Uterus (tissue), 4 donors: ENCODE data around the gene SAFB. TPM values are rescaled to one million over a fixed set of nuclear protein-coding genes. Genes with fewer than 3 reads are reported as not detected.

Source experiments
- DNase-seq, 2 donors: peaks; one replicate each; pipeline ENCODE4 v3.0.0-alpha.2; 2019 to 2020
- H3K27ac ChIP-seq, 2 donors: fragments of 200-600 bp; sonication (generic); 1 replicate in 1 of 2; 2 replicates in 1 of 2; pipeline ENCODE4 v1.5.1; 2016 to 2018
- H3K27me3 ChIP-seq, 2 donors: fragments of 200-600 bp; sonication (generic); one replicate each; pipeline ENCODE4 v1.5.1; 2018 to 2019; ENCODE audit warnings: control low read depth in 1 of 2
- H3K36me3 ChIP-seq, 2 donors: fragments of 200-600 bp; sonication (generic); one replicate each; pipeline ENCODE4 v1.5.1; 2019; ENCODE audit warnings: control low read depth in 1 of 2
- H3K4me1 ChIP-seq, 2 donors: fragments of 200-600 bp; sonication (generic); one replicate each; pipeline ENCODE4 v1.5.1; 2018 to 2019; ENCODE audit warnings: control low read depth in 1 of 2
- H3K4me3 ChIP-seq, 2 donors: fragments of 200-600 bp; sonication (generic); 1 replicate in 1 of 2; 2 replicates in 1 of 2; pipeline ENCODE4 v1.5.1; 2018 to 2019; ENCODE audit warnings: mild to moderate bottlenecking in 1 of 2
- H3K9me3 ChIP-seq, 2 donors: fragments of 200-600 bp; sonication (generic); one replicate each; pipeline ENCODE4 v1.5.1; 2019; ENCODE audit warnings: control low read depth in 1 of 2
- CTCF ChIP-seq, 4 experiments: fragments of 200-600 bp in 2 of 4; fragments of 450-650 bp in 2 of 4; sonication (generic) in 2 of 4; IDR thresholded peaks; one replicate each; pipeline ENCODE4 v1.5.1; 2016 to 2019; ENCODE audit warnings: antibody characterized with exemption in 4 of 4, mild to moderate bottlenecking in 2 of 4, moderate library complexity in 1 of 4
- POLR2A ChIP-seq, 2 donors: fragments of 450-650 bp; IDR thresholded peaks; one replicate each; pipeline ENCODE4 v1.6.1; 2016; ENCODE audit warnings: antibody characterized with exemption in 2 of 2, mild to moderate bottlenecking in 1 of 2, moderate library complexity in 1 of 2
- intact Hi-C: fragments of 100-400 bp; cut with DNase I; formaldehyde crosslinking; loops from one replicate; pipeline ENCODE4 v1.15.1; 2023; ENCODE audit warnings: low total_unique reads
- total RNA-seq, 4 donors: library from RNA; depleted of rRNA in 3 of 4; stranded (reverse); fragments of >200 nt in 3 of 4; gene quantifications; one replicate each; pipeline versions ENCODE4 v1.1.0 to v1.2.4, GENCODE V29; 2014 to 2023
- donor health status: DM: yes; HTN: yes; CAD: no.

SAFB gene
- total RNA-seq, 4 donors from 2014 or later, result 35.9 to 129 (median 97.4) TPM

- no peaks in the 10 kb centered on the region for H3K4me1 ChIP-seq
- TF ChIP-seq POLR2A (IDR thresholded peaks at IDR 0.05) (no peak), CTCF (IDR thresholded peaks at IDR 0.05) (no peak)
- no peaks in the 10 kb centered on the region for H3K36me3 ChIP-seq
- DNase-seq, result no peak
- intact Hi-C loops, result no loop called here
- H3K27me3 ChIP-seq, result no peaks in the 10 kb centered on the region
- no peak overlapping the region for H3K27ac ChIP-seq
- no peaks in the 10 kb centered on the region for H3K9me3 ChIP-seq
- H3K4me3 ChIP-seq, result no peak overlapping the region
These were observed 31.4 kb upstream of the SAFB start for GRCh38 chr19:5591476-5591875.

- Histone ChIP-seq H3K27ac (no peak overlapping the region), H3K36me3 (no peaks in the 10 kb centered on the region), H3K27me3 (no peaks in the 10 kb centered on the region), H3K4me3 (no peak overlapping the region), H3K4me1 (no peaks in the 10 kb centered on the region), H3K9me3 (no peaks in the 10 kb centered on the region)
- DNase-seq, result no peak
- TF ChIP-seq CTCF (IDR thresholded peaks at IDR 0.05), result no peak
- no peak for TF ChIP-seq POLR2A (IDR thresholded peaks at IDR 0.05)
- intact Hi-C loops, result no loop called here
These were observed 30.1 kb upstream of the SAFB start for GRCh38 chr19:5592531-5593342.

- Histone ChIP-seq H3K27me3 (no peaks in the 10 kb centered on the region), H3K27ac (no peak overlapping the region), H3K36me3 (no peaks in the 10 kb centered on the region), H3K9me3 (no peaks in the 10 kb centered on the region), H3K4me1 (no peaks in the 10 kb centered on the region), H3K4me3 (no peak overlapping the region)
- TF ChIP-seq CTCF (IDR thresholded peaks at IDR 0.05) (no peak), POLR2A (IDR thresholded peaks at IDR 0.05) (no peak)
- intact Hi-C loops, result no loop called here
- DNase-seq, result no peak
These were observed 29.3 kb upstream of the SAFB start for GRCh38 chr19:5593343-5594255.

- Histone ChIP-seq H3K4me3 (no peak overlapping the region), H3K9me3 (no peaks in the 10 kb centered on the region), H3K4me1 (no peaks in the 10 kb centered on the region), H3K27me3 (no peaks in the 10 kb centered on the region), H3K27ac (no peak overlapping the region), H3K36me3 (no peaks in the 10 kb centered on the region)
- no peak for TF ChIP-seq CTCF (IDR thresholded peaks at IDR 0.05)
- no peak for TF ChIP-seq POLR2A (IDR thresholded peaks at IDR 0.05)
- intact Hi-C loops, result no loop called here
- no peak for DNase-seq
These were observed 28.3 kb upstream of the SAFB start for GRCh38 chr19:5594521-5594950.

GRCh38 chr19:5595129-5595528 is 27.8 kb upstream of the SAFB start:
- no peaks in the 10 kb centered on the region for H3K36me3 ChIP-seq

More at GRCh38 chr19:5595129-5595528, 27.8 kb upstream of the SAFB start:
- DNase-seq, result no peak
- no peaks in the 10 kb centered on the region for H3K27me3 ChIP-seq
- TF ChIP-seq CTCF (IDR thresholded peaks at IDR 0.05) (no peak), POLR2A (IDR thresholded peaks at IDR 0.05) (no peak)
- intact Hi-C loops, result no loop called here
- no peaks in the 10 kb centered on the region for H3K4me1 ChIP-seq
- no peak overlapping the region for H3K4me3 ChIP-seq
- no peak overlapping the region for H3K27ac ChIP-seq
- no peaks in the 10 kb centered on the region for H3K9me3 ChIP-seq
